ENCODE results near the gene ROR1.

ROR1 gene

DNA sequence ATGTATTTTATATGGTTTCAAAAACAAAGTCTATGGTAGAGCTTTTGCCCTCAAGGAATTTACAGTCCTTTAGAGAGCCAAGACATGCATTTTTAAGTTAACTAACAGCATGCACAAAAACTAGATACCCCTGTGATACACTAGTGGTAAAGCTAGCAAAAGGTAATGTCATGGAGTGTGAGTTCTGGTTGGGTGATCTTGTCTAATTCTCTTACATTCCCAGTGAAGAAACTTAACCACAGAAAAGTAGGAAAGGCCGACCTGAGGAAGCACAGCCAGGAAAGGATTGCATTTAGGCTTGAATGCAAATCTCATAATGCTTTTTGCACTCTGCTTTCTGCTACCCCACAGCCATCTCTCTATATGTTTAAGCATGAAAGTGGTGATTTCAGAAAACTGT lies 202.2 kb downstream of the ROR1 start:
- no peak overlapping the region for H3K4me3 ChIP-seq (ENCODE audit: low read length)
- TF ChIP-seq ZNF274 (IDR thresholded peaks at IDR 0.05; ENCODE audit: low read depth, low read length), result no peak

DNA sequence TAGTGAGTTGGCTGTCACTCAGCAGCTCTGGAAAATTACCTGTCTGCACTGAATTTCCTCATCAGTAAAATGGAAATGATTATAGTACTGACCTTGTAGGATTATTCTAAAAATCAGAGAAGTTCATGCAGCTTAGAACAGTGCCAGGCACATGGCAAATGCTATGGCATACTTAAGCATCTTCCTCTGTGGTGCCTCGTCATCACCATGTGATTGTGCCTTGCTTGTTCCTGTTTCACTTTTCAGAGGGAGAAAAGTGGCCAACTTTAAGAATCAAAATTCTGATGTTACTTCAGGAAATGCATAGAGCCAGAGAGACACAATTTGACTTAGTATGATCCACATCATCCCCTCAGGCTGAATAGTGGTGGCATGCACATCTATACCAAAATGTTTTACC lies 203.6 kb downstream of the ROR1 start:
- TF ChIP-seq ZNF274 (IDR thresholded peaks at IDR 0.05; ENCODE audit: low read depth, low read length), result no peak
- H3K4me3 ChIP-seq (ENCODE audit: low read length), result no peak overlapping the region

DNA sequence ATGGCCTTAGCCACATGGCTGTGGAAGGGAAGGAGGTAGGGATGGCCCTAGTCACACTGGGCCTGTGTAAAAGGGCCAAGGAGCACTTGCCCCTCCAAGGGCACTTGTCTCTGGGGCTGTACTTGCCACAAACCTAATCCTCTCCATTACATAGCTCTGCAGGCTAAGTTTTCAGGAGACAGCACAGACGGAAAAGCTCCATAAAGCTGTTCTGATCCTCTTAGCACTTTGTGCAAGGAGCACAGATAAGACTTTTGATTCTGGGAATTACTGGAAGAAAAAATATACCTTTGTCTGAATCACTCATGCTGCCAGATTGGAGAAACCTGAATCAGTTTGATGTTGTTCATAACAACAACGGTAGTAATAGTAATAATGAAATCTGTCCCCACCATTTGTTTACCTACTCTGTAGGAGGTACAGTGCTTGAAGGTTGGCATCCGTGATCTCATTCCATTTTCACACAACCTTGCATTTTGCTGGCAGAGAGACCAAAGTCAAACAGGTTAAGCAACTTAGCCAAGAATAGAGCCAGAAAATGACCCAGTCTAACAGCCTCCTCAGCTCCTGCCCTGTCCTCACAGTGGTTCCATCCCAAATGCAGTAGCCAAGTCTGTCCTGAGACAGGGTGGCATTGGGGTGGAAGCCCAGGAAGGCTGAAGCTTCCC lies 207.1 kb downstream of the ROR1 start:
- no peak overlapping the region for H3K4me3 ChIP-seq (ENCODE audit: low read length)
- no peak for TF ChIP-seq ZNF274 (IDR thresholded peaks at IDR 0.05; ENCODE audit: low read depth, low read length)

DNA sequence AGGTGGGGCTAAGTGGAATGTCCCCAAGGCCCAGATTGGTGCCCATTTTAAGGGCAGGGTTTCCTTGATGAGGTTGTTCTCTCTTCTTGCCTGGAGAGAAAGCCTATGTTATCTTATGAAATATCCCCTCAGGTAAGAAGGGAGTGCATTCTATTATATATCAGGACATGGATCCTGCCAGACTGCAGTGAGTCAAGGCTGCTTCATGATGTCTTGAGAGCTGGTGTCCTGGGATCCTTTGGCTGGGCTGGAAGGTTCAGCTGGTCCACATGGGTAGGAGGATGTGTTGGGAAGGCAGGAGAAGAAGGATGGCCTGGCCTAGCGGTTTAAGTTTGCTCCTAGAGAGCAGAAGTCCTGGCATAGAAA lies 207.6 kb downstream of the ROR1 start:
- TF ChIP-seq ZNF274 (IDR thresholded peaks at IDR 0.05; ENCODE audit: low read depth, low read length), result no peak
- no peak overlapping the region for H3K4me3 ChIP-seq (ENCODE audit: low read length)

DNA sequence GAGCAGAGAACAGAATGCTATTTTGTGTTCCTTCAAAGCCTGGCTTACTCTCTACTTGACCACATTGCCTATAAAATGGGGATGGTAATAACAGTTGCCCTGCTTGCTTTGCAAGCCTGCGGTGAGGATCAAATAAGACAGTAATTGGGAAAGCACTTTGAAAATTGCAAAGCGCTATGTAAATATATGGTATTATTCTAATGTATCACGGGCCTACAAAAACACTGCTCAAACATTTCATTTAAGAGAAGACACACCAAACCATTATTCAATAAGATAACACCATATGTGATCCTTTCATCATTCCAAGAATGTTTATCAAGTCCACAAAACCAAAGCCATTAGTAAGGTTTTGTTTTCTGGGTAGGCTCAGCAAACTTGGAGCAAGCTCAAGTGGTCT lies 208.4 kb downstream of the ROR1 start:
- H3K4me3 ChIP-seq (ENCODE audit: low read length), result no peak overlapping the region
- TF ChIP-seq ZNF274 (IDR thresholded peaks at IDR 0.05; ENCODE audit: low read depth, low read length), result no peak

DNA sequence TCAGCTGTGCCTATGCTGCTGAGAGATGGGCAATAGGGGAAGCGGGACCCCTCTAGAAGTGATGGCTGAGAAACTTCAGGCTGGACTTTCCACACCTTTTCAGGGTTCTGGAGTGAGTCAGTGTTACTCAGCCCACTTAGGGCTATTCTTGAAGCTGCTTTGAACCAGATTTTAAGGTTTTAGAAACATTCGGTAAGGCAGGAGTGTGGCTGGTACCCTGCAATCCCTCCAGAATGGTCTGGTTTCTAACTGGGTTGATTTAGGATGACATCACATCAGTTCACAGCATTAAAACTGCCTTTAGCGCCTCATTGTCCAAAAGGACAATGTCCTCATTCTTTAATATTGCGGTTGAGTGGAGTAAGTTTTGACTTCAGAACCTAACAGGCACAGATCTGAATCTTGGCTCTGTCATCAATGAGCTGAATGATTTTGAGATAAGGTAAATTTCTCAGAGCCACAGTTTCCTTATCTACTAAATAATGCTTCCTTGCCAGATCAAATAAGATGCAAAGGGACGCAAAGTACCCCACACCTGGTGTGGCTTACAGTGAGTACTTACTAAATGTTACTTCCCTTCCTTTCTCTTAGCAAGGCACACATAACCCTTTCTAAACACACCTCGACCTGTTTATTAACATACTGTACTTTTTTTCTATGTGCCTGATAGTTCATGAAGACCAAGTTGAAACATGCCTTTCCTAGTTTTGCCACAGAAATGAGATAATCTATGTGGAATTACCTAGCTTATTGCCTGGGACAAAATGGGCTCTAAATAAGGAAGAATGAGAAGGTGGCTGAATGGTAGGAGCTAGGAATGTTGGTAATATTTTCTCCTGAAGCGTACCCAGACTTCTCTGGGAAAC lies 209.8 kb downstream of the ROR1 start:
- TF ChIP-seq ZNF274 (IDR thresholded peaks at IDR 0.05; ENCODE audit: low read depth, low read length), result no peak
- no peak overlapping the region for H3K4me3 ChIP-seq (ENCODE audit: low read length)

DNA sequence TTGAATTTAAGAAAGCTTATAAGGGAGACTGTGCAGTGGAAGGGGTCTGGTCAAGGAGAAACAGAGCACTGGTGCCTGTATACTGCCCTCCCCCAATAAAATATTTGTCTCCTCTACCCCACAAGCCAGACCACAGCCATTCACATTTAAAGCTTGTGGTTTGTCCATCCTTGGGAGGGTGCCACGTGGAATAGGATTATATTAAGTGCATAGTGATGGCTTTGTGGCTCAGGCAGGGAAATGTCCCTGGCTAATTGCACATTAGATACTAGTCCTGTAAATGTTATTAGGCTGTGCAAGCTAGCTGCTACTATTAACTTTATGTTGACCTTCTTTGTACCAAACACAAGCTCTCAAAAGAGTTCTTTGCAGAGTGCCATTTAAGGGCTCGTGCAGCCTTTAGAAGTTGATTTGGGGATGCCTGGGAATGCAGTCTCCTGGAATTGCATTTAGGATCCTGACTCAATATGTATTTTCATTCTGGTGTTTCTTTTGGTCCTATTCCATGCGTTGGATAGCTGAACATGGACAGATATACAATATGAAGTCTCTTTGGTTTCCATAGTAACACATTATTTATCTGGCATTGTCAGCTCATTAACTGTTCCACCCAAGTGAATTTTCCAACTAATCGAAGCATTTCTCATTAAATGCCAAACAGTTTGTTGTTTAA lies 210.6 kb downstream of the ROR1 start:
- H3K4me3 ChIP-seq (ENCODE audit: low read length), result no peak overlapping the region
- no peak for TF ChIP-seq ZNF274 (IDR thresholded peaks at IDR 0.05; ENCODE audit: low read depth, low read length)

DNA sequence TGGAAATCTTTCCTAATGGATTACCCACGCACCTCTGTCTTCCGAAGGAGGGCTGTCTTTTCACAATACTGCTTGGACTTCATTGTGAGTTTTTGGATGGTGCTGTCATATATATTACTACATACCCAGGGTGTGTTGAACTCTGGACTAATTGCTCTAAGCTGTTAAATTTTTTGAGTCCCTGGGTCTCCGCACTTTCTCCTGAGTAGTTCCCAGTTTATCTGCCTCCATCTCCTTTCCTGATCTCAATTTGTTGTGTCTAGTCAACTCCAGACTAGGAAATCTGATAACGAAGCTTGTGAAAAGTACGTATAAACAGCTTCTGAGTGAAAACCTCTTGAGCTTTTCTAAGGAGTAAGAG lies 211.1 kb downstream of the ROR1 start:
- no peak for TF ChIP-seq ZNF274 (IDR thresholded peaks at IDR 0.05; ENCODE audit: low read depth, low read length)
- H3K4me3 ChIP-seq (ENCODE audit: low read length), result no peak overlapping the region

DNA sequence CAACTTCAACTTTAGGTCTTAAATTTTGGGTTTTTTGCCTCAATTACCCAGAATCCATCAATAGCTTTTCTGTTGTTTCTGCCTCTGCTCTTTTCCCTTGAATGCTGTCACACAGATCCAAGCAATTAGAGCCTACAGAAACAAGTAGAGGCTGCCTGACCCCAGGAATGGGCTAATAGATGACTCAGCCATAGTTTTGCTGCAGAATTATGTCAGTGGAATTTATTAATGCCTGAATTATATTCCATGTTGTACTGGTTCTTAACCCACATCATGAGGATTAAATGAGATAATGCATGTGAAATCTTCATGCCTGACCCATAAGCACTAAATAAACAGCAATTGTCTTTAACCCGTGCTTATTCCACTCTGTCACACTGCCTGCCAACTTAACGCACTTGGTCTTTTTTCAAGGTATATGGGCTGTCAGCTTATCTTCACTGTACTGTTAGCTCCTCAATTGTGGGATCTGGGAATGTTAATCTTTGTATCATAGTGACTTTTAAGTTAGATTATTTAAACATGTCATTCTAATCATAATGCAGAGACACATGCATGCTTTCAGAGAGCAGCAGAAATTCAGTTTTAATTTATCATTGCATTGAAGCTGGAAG lies 213.3 kb downstream of the ROR1 start:
- H3K4me3 ChIP-seq (ENCODE audit: low read length), result no peak overlapping the region
- TF ChIP-seq ZNF274 (IDR thresholded peaks at IDR 0.05; ENCODE audit: low read depth, low read length), result no peak

DNA sequence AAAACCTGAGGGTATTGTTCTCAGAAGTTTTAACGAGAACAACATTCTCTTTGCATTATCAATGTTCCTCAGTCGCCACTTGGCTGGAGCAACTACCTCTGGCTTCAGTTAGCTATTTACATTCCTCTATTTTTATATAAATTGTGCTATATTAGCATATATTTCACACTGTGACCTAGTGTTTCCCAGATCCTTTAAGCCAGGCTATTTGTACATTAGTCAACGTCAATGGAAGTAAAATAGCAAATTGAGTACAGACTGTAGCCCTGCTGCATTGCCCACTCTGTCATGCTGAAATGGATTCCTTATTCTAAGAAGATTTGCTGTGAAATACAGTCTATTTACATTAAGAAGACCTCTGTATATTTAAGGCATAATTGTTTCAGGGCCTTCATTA lies 213.8 kb downstream of the ROR1 start:
- no peak overlapping the region for H3K4me3 ChIP-seq (ENCODE audit: low read length)
- TF ChIP-seq ZNF274 (IDR thresholded peaks at IDR 0.05; ENCODE audit: low read depth, low read length), result no peak

DNA sequence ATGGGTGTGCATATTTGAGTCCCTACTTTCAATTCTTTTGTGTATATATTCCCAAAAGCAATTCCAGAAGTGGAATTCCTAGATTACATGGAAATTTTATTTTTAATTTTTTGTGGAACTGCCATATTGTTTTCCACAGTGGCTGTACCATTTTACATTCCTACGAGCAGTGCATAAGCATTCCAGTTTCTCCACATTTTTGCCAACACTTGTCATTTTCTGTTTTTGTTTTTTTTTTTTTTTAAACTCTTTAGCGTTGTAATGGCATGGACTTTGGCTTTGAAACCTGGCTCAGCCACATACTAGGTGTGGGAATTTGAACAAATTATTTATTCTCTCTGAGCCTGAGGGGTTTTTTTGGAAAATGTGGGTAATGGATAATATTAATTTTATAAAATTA lies 215.1 kb downstream of the ROR1 start:
- no peak for TF ChIP-seq ZNF274 (IDR thresholded peaks at IDR 0.05; ENCODE audit: low read depth, low read length)
- H3K4me3 ChIP-seq (ENCODE audit: low read length), result no peak overlapping the region

DNA sequence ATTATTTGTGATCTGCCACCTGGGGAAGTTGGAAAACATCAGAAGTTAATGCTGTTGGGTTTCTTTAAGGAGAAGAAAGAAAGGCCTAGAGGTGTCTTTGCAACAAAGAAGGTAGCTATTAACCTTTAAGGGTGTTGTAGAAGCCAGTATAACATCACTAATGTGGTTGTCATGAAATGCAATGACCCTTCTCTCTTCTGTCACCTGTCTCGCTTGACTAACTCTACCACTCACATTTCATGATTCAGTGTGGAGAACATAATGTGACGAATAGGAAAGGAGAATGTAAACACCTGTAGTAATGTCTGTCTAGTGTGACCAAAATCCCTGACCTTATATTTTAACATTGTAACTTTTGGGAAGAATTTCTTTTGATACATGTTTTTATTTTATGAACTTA lies 217.9 kb downstream of the ROR1 start:
- no peak for TF ChIP-seq ZNF274 (IDR thresholded peaks at IDR 0.05; ENCODE audit: low read depth, low read length)
- H3K4me3 ChIP-seq (ENCODE audit: low read length), result no peak overlapping the region

DNA sequence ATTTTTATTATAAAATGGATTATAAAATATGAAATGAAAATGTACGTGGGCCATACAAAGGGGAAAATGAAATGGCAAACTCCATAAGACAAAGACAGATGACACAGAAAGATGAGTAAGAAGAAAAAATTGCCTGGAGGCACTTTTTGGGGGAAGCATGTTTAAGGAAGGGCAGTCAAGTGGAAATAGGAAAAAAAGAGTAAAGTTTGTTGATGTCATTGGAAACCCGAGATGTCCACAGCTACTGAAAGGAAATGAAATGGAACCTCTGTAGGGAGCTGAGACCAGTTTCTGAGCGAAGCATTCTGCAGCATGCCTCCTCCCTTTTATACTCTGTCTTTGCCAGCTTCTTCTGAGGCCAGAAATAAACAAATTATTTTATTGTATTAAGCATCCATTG lies 226.2 kb downstream of the ROR1 start:
- no peak overlapping the region for H3K4me3 ChIP-seq (ENCODE audit: low read length)

DNA sequence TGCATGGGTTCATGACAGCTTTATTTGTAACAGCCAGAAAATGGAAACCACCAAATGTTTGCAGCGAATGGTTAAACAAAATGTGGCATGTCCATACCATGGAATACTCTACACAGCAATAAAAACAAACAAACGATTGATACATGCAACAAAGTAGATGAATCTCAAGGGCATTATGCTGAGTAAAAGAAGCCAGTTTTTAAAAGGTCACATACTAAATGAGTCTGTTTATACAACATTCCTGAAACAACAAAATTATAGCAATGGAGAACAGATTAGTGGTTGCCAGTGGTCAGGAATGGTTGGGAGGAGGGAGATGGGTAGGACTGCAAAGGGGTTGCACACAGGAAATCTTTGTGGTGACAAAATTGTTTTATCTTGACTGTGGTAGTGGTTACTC lies 227.2 kb downstream of the ROR1 start:
- TF ChIP-seq ZNF274 (IDR thresholded peaks at IDR 0.05; ENCODE audit: low read depth, low read length), result no peak
- no peak overlapping the region for H3K4me3 ChIP-seq (ENCODE audit: low read length)

More for the DNA sequence above, 226.2 kb downstream of the ROR1 start:
- TF ChIP-seq ZNF274 (IDR thresholded peaks at IDR 0.05; ENCODE audit: low read depth, low read length), result no peak
